Nephron progenitor cell (in vitro differentiated cells): Measurements from ENCODE around the gene CNEP1R1.

Experiments
- DNase-seq: peaks from one replicate; pipeline ENCODE4 v3.0.0; 2021
- H3K27ac Mint-ChIP-seq: 2 replicates; pipeline ENCODE4 v1.8.0; 2021; ENCODE audit warnings: mild to moderate bottlenecking, moderate library complexity, mixed read lengths
- H3K27me3 Mint-ChIP-seq: 2 replicates; pipeline ENCODE4 v1.8.0; 2021; ENCODE audit warnings: mild to moderate bottlenecking, low read depth, mixed read lengths; ENCODE audit not compliant: poor library complexity
- H3K36me3 Mint-ChIP-seq: 2 replicates; pipeline ENCODE4 v1.8.0; 2021; ENCODE audit warnings: low read depth, mixed read lengths
- H3K4me1 Mint-ChIP-seq: 2 replicates; pipeline ENCODE4 v1.8.0; 2021; ENCODE audit warnings: mixed read lengths
- H3K4me3 Mint-ChIP-seq: 2 replicates; pipeline ENCODE4 v1.8.0; 2021; ENCODE audit warnings: mild to moderate bottlenecking, moderate library complexity, mixed read lengths
- H3K9me3 Mint-ChIP-seq: 2 replicates; pipeline ENCODE4 v1.8.0; 2021; ENCODE audit warnings: mild to moderate bottlenecking, moderate library complexity, mixed read lengths
- CTCF ChIP-seq: fragments of 200-600 bp; sonication (generic); IDR thresholded peaks from 2 replicates; pipeline ENCODE4 v1.5.0; 2021; ENCODE audit warnings: antibody characterized with exemption

Gene CNEP1R1

GRCh38 chr16:50043358-50043757 lies 18.3 kb downstream of the CNEP1R1 start:
- H3K27ac Mint-ChIP-seq = no peak overlapping the region
- TF ChIP-seq CTCF = no peak
- no peaks in the 10 kb centered on the region for H3K36me3 Mint-ChIP-seq
- peaks cover 5% of the 10 kb centered on the region for H3K4me1 Mint-ChIP-seq
- no peak for DNase-seq
- H3K9me3 Mint-ChIP-seq = no peaks in the 10 kb centered on the region
- H3K4me3 Mint-ChIP-seq = no peak overlapping the region
- H3K27me3 Mint-ChIP-seq = peaks cover 35% of the 10 kb centered on the region

- Mint-ChIP-seq H3K27me3 (peaks cover 35% of the 10 kb centered on the region), H3K36me3 (no peaks in the 10 kb centered on the region), H3K27ac (no peak overlapping the region), H3K4me3 (no peak overlapping the region), H3K9me3 (no peaks in the 10 kb centered on the region), H3K4me1 (no peaks in the 10 kb centered on the region)
- no peak for DNase-seq
- TF ChIP-seq CTCF = no peak
Measured at GRCh38 chr16:50045412-50045811, 20.4 kb downstream of the CNEP1R1 start.

GRCh38 chr16:50046853-50047252 lies 21.8 kb downstream of the CNEP1R1 start:
- H3K4me1 Mint-ChIP-seq = no peaks in the 10 kb centered on the region
- peaks cover 35% of the 10 kb centered on the region for H3K27me3 Mint-ChIP-seq
- H3K36me3 Mint-ChIP-seq = no peaks in the 10 kb centered on the region
- no peaks in the 10 kb centered on the region for H3K9me3 Mint-ChIP-seq
- no peak for TF ChIP-seq CTCF
- no peak overlapping the region for H3K27ac Mint-ChIP-seq
- DNase-seq = no peak
- H3K4me3 Mint-ChIP-seq = no peak overlapping the region

- H3K27me3 Mint-ChIP-seq = peaks cover 34% of the 10 kb centered on the region
Measured at GRCh38 chr16:50047864-50048263, 22.8 kb downstream of the CNEP1R1 start.

GRCh38 chr16:50050802-50051201 lies 25.8 kb downstream of the CNEP1R1 start:
- H3K4me3 Mint-ChIP-seq = no peak overlapping the region
- TF ChIP-seq CTCF = no peak
- H3K27me3 Mint-ChIP-seq = peaks cover 15% of the 10 kb centered on the region
- no peak for DNase-seq
- no peaks in the 10 kb centered on the region for H3K36me3 Mint-ChIP-seq
- no peaks in the 10 kb centered on the region for H3K4me1 Mint-ChIP-seq
- no peak overlapping the region for H3K27ac Mint-ChIP-seq
- H3K9me3 Mint-ChIP-seq = peaks cover 12% of the 10 kb centered on the region

More at GRCh38 chr16:50047864-50048263, 22.8 kb downstream of the CNEP1R1 start:
- no peak for TF ChIP-seq CTCF
- Mint-ChIP-seq H3K4me3 (no peak overlapping the region), H3K4me1 (no peaks in the 10 kb centered on the region), H3K36me3 (no peaks in the 10 kb centered on the region), H3K9me3 (peaks cover 5% of the 10 kb centered on the region), H3K27ac (no peak overlapping the region)
- DNase-seq = no peak

- Mint-ChIP-seq H3K4me3 (no peak overlapping the region), H3K36me3 (no peaks in the 10 kb centered on the region)
- no peak for DNase-seq
Measured at GRCh38 chr16:50056226-50056625, 31.2 kb downstream of the CNEP1R1 start.

More at GRCh38 chr16:50056226-50056625, 31.2 kb downstream of the CNEP1R1 start:
- peaks cover 31% of the 10 kb centered on the region for H3K9me3 Mint-ChIP-seq
- peaks cover 30% of the 10 kb centered on the region for H3K27me3 Mint-ChIP-seq
- no peak overlapping the region for H3K27ac Mint-ChIP-seq
- no peaks in the 10 kb centered on the region for H3K4me1 Mint-ChIP-seq
- TF ChIP-seq CTCF = no peak
